Activated gamma-delta T cell treated with Interleukin-2 at 50 U/mL for 16 hours (primary cell): ENCODE measurements around the gene NFATC3.

ENCODE experiments used
- DNase-seq: peaks from one replicate; pipeline ENCODE4 v3.0.0-alpha.2; 2020

The NFATC3 gene

GRCh38 chr16:68252383-68252782 lies 167.2 kb downstream of the NFATC3 start:
- no peak for DNase-seq

- no peak for DNase-seq
These were observed 168.6 kb downstream of the NFATC3 start for GRCh38 chr16:68253721-68254120.

- no peak for DNase-seq
These were observed 170.5 kb downstream of the NFATC3 start for GRCh38 chr16:68255712-68256111.

GRCh38 chr16:68257251-68257905 lies 172.2 kb downstream of the NFATC3 start:
- DNase-seq = no peak

GRCh38 chr16:68257906-68258800 lies 173.0 kb downstream of the NFATC3 start:
- no peak for DNase-seq

GRCh38 chr16:68259007-68259825 lies 174.0 kb downstream of the NFATC3 start:
- DNase-seq = no peak

- DNase-seq = no peak
These were observed 178.5 kb downstream of the NFATC3 start for GRCh38 chr16:68263559-68264127.

GRCh38 chr16:68264128-68265077 lies 179.2 kb downstream of the NFATC3 start, which contains the start of gene SLC7A6:
Gene SLC7A6 (plus strand): TSS chr16:68264526. CDS start chr16:68274727, 10,201 bp downstream.
- peak; percentile 70 for DNase-seq

GRCh38 chr16:68265078-68265920 lies 180.1 kb downstream of the NFATC3 start:
- no peak for DNase-seq

DNA sequence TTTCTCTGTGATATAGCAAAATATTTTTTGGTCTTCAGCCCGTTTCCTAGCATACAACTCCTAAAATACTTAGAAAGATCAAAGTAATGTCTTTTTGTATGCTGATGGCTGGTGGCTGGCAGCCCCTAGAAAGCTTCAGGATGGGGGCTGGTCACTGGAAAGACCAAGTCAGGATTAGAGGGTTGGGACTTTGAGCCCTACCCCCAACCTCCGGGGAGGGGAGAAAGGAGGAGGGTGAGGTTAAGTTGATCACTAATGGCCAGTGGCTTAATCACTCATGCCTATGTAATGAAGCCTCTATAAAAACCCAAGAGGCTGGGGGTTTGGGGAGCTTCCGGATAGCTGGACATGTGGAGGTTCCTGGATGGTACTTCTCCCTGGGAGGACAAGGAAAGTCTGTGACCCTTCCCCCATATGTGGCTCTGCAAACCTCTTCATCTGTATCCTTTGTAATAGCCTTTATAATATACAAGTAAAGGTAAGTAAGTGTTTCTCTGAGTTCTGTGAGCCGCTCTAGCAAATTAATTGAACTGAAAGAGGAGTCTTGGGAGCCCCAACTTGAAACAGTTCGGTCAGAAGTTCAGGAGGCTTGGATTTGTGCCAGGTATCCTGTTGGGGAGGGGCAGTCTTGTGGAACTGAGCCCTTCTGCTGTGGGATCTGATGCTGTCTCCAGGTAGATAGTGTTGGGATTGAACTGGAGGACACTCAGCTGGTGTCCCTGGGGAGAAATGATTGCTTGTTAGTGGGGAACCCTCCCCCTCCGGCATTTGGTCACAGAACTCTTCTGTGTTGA lies 182.6 kb downstream of the NFATC3 start:
- DNase-seq = no peak

GRCh38 chr16:68269793-68270192 lies 184.6 kb downstream of the NFATC3 start:
- no peak for DNase-seq

- no peak for DNase-seq
These were observed 185.2 kb downstream of the NFATC3 start for GRCh38 chr16:68270353-68270752.

GRCh38 chr16:68272507-68273209 lies 187.5 kb downstream of the NFATC3 start:
- peak; percentile 58 for DNase-seq

GRCh38 chr16:68273459-68273858 lies 188.3 kb downstream of the NFATC3 start:
- DNase-seq = no peak

DNA sequence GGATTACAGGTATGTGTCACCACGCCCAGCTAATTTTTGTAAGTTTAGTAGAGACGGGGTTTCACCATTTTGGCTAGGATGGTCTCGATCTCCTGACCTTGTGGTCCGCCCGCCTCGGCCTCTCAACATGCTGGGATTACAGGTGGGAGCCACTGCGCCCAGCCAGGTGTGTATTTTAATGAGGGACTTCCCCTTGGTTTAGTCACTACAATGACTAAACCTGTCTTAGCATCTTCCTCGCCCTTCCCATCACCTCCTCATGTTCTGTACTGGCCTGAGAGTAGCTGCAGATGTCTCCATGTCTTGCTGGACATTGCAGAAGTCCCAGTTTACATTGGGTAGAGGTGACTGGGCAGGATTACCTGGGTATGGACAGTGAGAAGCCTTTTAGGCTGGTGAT lies 188.7 kb downstream of the NFATC3 start:
- DNase-seq = no peak

DNA sequence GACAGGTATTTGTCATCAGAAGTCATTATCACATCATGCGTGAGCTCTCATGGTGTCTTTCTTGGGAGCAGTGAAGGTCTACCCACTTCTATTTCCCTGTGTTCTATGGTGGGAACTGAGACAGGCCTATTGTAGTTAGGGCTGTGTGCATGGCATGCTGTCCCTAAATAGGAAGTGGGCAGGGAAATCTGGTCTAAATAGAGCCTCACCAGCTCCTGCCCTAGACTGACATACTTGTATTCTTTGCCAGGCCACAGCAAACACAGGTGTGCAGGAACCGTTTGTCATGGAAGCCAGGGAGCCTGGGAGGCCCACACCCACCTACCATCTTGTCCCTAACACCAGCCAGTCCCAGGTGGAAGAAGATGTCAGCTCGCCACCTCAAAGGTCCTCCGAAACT lies 189.3 kb downstream of the NFATC3 start:
- DNase-seq = no peak

DNA sequence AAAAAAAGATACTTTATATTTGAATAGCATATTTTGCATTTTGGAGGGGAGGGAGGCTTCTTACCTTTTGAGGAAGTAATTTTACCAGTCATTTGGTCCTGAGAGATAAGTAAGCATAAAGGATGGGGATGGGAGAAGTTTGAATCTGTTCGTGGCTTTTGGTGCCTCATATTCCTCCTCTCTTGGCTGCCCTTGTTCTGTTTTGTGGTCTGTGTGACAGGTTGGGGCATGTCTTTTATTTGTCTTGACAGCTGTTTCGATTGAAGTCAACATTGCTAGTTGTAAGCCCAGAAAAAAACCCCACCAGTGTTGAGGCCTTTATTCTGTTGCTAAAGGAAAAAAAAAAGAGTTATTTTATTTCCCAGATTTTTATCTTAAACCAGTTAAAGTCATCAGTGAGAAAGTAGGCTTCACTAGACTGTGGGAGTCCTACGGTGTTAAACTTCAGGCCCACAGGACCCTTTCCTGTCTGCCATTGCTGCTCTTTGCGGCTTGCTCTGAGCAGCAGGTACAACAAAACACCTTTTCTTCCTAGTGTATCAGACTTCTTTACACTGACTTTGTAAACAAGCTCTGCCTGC lies 190.5 kb downstream of the NFATC3 start:
- peak; percentile 46 for DNase-seq

DNA sequence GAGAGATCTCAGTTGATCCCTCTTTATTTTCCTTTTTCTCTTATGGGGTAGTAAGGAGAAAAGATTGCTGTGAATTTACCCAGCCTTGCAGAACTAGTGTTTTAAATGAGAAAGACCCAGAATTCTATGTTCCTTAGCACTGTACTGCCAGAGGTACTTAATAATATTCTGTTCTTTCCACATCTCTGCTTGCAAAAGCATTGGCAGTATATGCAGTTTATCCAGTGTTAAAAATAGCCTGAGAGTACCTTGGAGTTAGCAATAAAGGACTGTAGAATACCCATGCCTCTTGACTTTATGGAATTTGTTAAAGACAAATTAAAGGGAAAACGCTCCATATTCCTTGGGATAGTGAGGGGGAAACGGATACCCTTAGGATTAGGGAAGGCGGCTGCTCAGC lies 191.1 kb downstream of the NFATC3 start:
- no peak for DNase-seq
